Measurements from ENCODE around the gene DLG2. TPM values are rescaled to one million over a fixed set of nuclear protein-coding genes. Genes with fewer than 3 reads are reported as not detected.

Gene DLG2
- total and polyA plus RNA-seq, 2 of the 8 experiments (the other 6 are each of a cell fraction or from before 2014, with no cell fraction given), result 1.7 to 14.3 TPM

DNA sequence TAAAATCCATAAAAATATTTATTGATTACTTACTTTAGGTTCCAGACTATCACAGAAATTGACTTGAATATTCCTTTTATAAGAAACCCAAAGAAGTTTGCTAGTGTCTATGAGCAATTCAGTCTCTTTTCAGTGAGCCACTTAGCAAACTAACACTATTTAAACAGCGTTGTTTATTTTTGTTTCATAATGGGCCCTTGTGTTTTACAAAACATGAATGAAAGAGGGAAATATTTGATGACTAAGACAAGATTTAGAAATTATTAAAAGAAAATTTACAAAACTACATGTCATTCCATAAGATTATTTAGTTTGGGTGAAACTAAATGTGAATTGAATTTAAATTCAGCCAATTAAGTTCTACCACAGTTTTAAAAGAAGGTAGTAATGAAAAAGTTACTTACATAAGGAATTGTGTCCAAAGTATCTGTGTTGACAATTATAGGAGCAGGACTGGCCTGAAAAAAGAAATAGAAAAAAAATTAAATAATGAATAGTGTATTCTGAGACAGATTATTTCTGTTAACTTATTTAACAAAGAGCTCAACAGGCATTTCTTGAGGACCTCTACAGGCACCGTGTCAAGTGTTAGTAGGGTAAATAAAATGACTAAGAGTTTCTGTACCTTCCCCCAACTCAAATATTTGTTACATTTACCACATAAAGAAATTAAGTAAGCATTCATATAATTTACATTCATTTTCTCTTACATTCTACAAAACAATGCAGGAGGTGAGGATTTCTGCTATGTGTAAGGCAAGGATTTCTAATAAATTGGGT, 1376.1 kb downstream of the DLG2 start:
- Histone ChIP-seq H3K79me1 (ENCODE audit: low read depth, low read length) (no peaks in the 10 kb centered on the region), H2BK120ac (replicated peaks; ENCODE audit: low read depth, low read length) (no peak overlapping the region), H2AK5ac (ENCODE audit: low read depth, low read length) (no peak overlapping the region), H4K91ac (replicated peaks; ENCODE audit: insufficient read length, low read length) (no peak overlapping the region), H3K4me3 (ENCODE audit: extremely low read depth in 1 of 4, insufficient read depth in 2 of 4, low read depth in 3 of 4, low read length in 4 of 4) (no peak overlapping the region), H3K9ac (replicated peaks in 1 of 4; ENCODE audit: extremely low read depth in 1 of 4, low read depth in 3 of 4, low read length in 3 of 4) (no peak overlapping the region), H3K23me2 (ENCODE audit: low read depth, low read length) (no peaks in the 10 kb centered on the region), H4K5ac (ENCODE audit: insufficient read length, low read depth, low read length) (no peak overlapping the region), H3K14ac (ENCODE audit: insufficient read length) (no peak overlapping the region), H3K23ac (ENCODE audit: insufficient read length) (no peak overlapping the region), H4K20me1 (replicated peaks in 1 of 2; ENCODE audit: control insufficient read depth in 1 of 2, insufficient read depth in 2 of 2, low read length in 2 of 2) (no peaks in the 10 kb centered on the region), H2BK20ac (ENCODE audit: low read length) (no peak overlapping the region), H2BK12ac (ENCODE audit: low read depth, low read length) (no peak overlapping the region), H3K27me3 (replicated peaks in 1 of 4; ENCODE audit: control insufficient read depth in 3 of 4, extremely low read depth in 1 of 4, insufficient read depth in 3 of 4, low read length in 3 of 4) (no peaks in the 10 kb centered on the region), H3K4me2 (ENCODE audit: insufficient read depth in 1 of 2, low read depth in 2 of 2, low read length in 2 of 2) (no peak overlapping the region), H3K4ac (replicated peaks; ENCODE audit: insufficient read length, low read depth, low read length) (no peak overlapping the region), H3K27ac (ENCODE audit: low read depth, low read length) (no peak overlapping the region), H3K9me3 (ENCODE audit: insufficient read depth in 2 of 2, low read depth in 1 of 2, low read length in 1 of 2) (no peaks in the 10 kb centered on the region), H4K8ac (ENCODE audit: extremely low read depth, insufficient read depth, low read length) (no peak overlapping the region), H3K18ac (ENCODE audit: extremely low read depth, low read length) (no peak overlapping the region), H3K36me3 (ENCODE audit: control insufficient read depth in 2 of 4, insufficient read depth in 4 of 4, low read length in 3 of 4) (no peaks in the 10 kb centered on the region), H3K56ac (replicated peaks; ENCODE audit: insufficient read length, low read depth, low read length) (no peak overlapping the region), H2AFZ (ENCODE audit: low read length) (no peak overlapping the region), H3K4me1 (replicated peaks in 1 of 4; ENCODE audit: control insufficient read depth in 3 of 4, insufficient read depth in 4 of 4, low read length in 3 of 4) (no peaks in the 10 kb centered on the region), H2BK15ac (ENCODE audit: low read length) (no peak overlapping the region), H3K79me2 (ENCODE audit: control insufficient read depth in 1 of 2, insufficient read depth in 2 of 2, low read length in 2 of 2) (no peaks in the 10 kb centered on the region), H2BK5ac (ENCODE audit: low read depth, low read length) (no peak overlapping the region)
- FAIRE-seq, result no peak
- WGBS, 2 experiments (ENCODE audit: extremely low coverage in 1 of 2, insufficient coverage in 1 of 2, insufficient read length in 1 of 2, insufficient replicate concordance in 2 of 2, low coverage in 1 of 2, low lambda C conversion rate in 2 of 2, missing lambda C conversion rate in 1 of 2), result 95% methylated on average over 2 of the region's 2 CpGs; no CpG with 5 or more reads in 1 of the 2 experiments
- DNase-seq (ENCODE audit: low read depth in 1 of 2, low spot score in 2 of 2), result no peak
- ChIA-PET CTCF (ENCODE audit: partially characterized antibody) (interaction anchor here (0.6 to 1.8 kb wide), 4 partner anchors 9 to 1004 kb away, joined by 3 to 7 read pairs (median 4); no protein-coding TSS in a partner anchor), POLR2A (ENCODE audit: partially characterized antibody) (no interaction called here)
- TF ChIP-seq CHD2 (IDR thresholded peaks at IDR 0.05; ENCODE audit: low read length), result no peak
- TF ChIP-seq, protein P1, sequence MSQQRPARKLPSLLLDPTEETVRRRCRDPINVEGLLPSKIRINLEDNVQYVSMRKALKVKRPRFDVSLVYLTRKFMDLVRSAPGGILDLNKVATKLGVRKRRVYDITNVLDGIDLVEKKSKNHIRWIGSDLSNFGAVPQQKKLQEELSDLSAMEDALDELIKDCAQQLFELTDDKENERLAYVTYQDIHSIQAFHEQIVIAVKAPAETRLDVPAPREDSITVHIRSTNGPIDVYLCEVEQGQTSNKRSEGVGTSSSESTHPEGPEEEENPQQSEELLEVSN (IDR thresholded peaks at IDR 0.05), result no peak
